Stimulated activated CD8-positive, alpha-beta memory T cell treated with anti-CD3 and anti-CD28 coated beads, Interleukin-12 subunit alpha, Interleukin-12 subunit beta, amount 100 ng/mL, for 24 hours (primary cell): ENCODE results near the gene BAG5.

Experiments used
- DNase-seq: peaks from one replicate; pipeline ENCODE4 v3.0.0-alpha.2; 2020; ENCODE audit errors: extremely low read depth

The BAG5 gene

GRCh38 chr14:103563844-103564505 is 1.5 kb upstream of the BAG5 start:
- DNase-seq: no peak

- no peak for DNase-seq
Measured at GRCh38 chr14:103563226-103563620, 766 bp upstream of the BAG5 start.

GRCh38 chr14:103562179-103562428 is 353 bp downstream of the BAG5 start:
- no peak for DNase-seq

GRCh38 chr14:103561381-103562178 is 877 bp downstream of the BAG5 start:
- DNase-seq: peak; percentile 5

GRCh38 chr14:103560691-103561090 is 1.8 kb downstream of the BAG5 start:
- DNase-seq: no peak

- no peak for DNase-seq
Measured at GRCh38 chr14:103559766-103560165, 2.7 kb downstream of the BAG5 start.

- DNase-seq: no peak
Measured at GRCh38 chr14:103558071-103558882, 4.2 kb downstream of the BAG5 start.

- DNase-seq: no peak
Measured at GRCh38 chr14:103556946-103557758, 5.3 kb downstream of the BAG5 start.

GRCh38 chr14:103555559-103556337 is 6.7 kb downstream of the BAG5 start:
- DNase-seq: no peak

GRCh38 chr14:103552846-103553210 is 9.6 kb downstream of the BAG5 start:
- no peak for DNase-seq

GRCh38 chr14:103552011-103552845 is 10.2 kb downstream of the BAG5 start:
- no peak for DNase-seq

GRCh38 chr14:103551338-103551762 is 11.1 kb downstream of the BAG5 start:
- no peak for DNase-seq

- no peak for DNase-seq
Measured at GRCh38 chr14:103550451-103551337, 11.8 kb downstream of the BAG5 start.

GRCh38 chr14:103549361-103550311 is 12.8 kb downstream of the BAG5 start:
- no peak for DNase-seq

- no peak for DNase-seq
Measured at GRCh38 chr14:103548463-103549351, 13.8 kb downstream of the BAG5 start.

- DNase-seq: no peak
Measured at GRCh38 chr14:103547941-103548462, 14.5 kb downstream of the BAG5 start.

- DNase-seq: no peak
Measured at GRCh38 chr14:103547455-103547940, 15.0 kb downstream of the BAG5 start.
